Endothelial cell of umbilical vein (primary cell): Measurements from ENCODE around the gene SEMA6C. TPM values are rescaled to one million over a fixed set of nuclear protein-coding genes. Genes with fewer than 3 reads are reported as not detected.
"Not testable (repeated sequence)": the region's sequence is repeated elsewhere in the genome, so short reads cannot be mapped to it uniquely, and the experiment has no call there.

Experiments
- BruUV-seq: library from RNA; stranded (reverse); fragments of 400-500 nt; replicated peaks from 2 replicates; lab custom pipeline; 2021; lab: Mats Ljungman, UMichigan
- CTCF ChIA-PET: fragments of 300-600, 350-600 bp; sonication (Branson Sonifier 250); formaldehyde crosslinking; loops from one replicate; lab custom pipeline; 2021; ENCODE audit warnings: antibody characterized with exemption, inconsistent platforms; lab: Charles Lee
- POLR2A ChIA-PET: fragments of 300-600, 350-600 bp; sonication (Branson Sonifier 250); formaldehyde crosslinking; loops from one replicate; lab custom pipeline; 2021; ENCODE audit warnings: antibody characterized with exemption, inconsistent platforms; lab: Charles Lee
- DNase-seq: peaks from one replicate; pipeline ENCODE4 v3.0.0-alpha.2; 2011; ENCODE audit warnings: low read depth, low spot score
- FAIRE-seq: peaks from 2 replicates; lab custom pipeline; 2011; peaks lifted over from hg19 to GRCh38; lab: Jason Lieb, UNC
- H2AFZ ChIP-seq: 2 replicates; pipeline ENCODE4 v1.6.0; 2012; ENCODE audit warnings: low read depth, low read length, control low read depth, inconsistent platforms
- H3K27ac ChIP-seq: 2 replicates; pipeline ENCODE4 v1.5.1; 2011; ENCODE audit warnings: low read depth, mild to moderate bottlenecking, control low read depth, low read length, moderate library complexity; ENCODE audit not compliant: insufficient read depth
- H3K27me3 ChIP-seq, 2 experiments: 2 replicates each; pipeline versions ENCODE4 v1.6.0 to v1.6.1; 2011; ENCODE audit warnings: low read length in 2 of 2, mixed read lengths in 1 of 2; ENCODE audit not compliant: control insufficient read depth in 2 of 2, insufficient read depth in 2 of 2
- H3K36me3 ChIP-seq, 2 experiments: 2 replicates in 1 of 2; 3 replicates in 1 of 2; pipeline ENCODE4 v1.5.1; 2011; ENCODE audit warnings: low read length in 2 of 2, mild to moderate bottlenecking in 1 of 2, moderate library complexity in 1 of 2; ENCODE audit not compliant: control insufficient read depth in 2 of 2, insufficient read depth in 2 of 2; ENCODE audit errors: extremely low read depth in 1 of 2
- H3K4me1 ChIP-seq: 3 replicates; pipeline ENCODE4 v1.5.1; 2011; ENCODE audit warnings: mild to moderate bottlenecking, low read length; ENCODE audit not compliant: control insufficient read depth, insufficient read depth; ENCODE audit errors: extremely low read depth
- H3K4me2 ChIP-seq: 2 replicates; pipeline ENCODE4 v1.6.1; 2011; ENCODE audit warnings: low read length, control low read depth, mixed read lengths; ENCODE audit not compliant: insufficient read depth
- H3K4me3 ChIP-seq, 3 experiments: fragments of 200-600 bp in 1 of 3; sonication (generic), shearing (Covaris generic) in 1 of 3; replicated peaks in 1 of 3; 2 replicates each; pipeline ENCODE4 v1.5.1; 2011 to 2016; ENCODE audit warnings: control low read depth in 3 of 3, low read length in 3 of 3, mild to moderate bottlenecking in 2 of 3, inconsistent platforms in 1 of 3, low read depth in 1 of 3, moderate library complexity in 1 of 3; ENCODE audit not compliant: insufficient read depth in 1 of 3
- H3K79me2 ChIP-seq: 2 replicates; pipeline ENCODE4 v1.6.0; 2012; ENCODE audit warnings: low read length, inconsistent platforms; ENCODE audit not compliant: control insufficient read depth, insufficient read depth
- H3K9ac ChIP-seq: replicated peaks from 2 replicates; pipeline ENCODE3; 2011; ENCODE audit warnings: low read length, control low read depth; ENCODE audit not compliant: insufficient read depth; ENCODE audit errors: extremely low read depth
- H3K9me1 ChIP-seq: replicated peaks from 3 replicates; pipeline ENCODE4 v1.6.0; 2011; ENCODE audit warnings: mild to moderate bottlenecking, low read length; ENCODE audit not compliant: control insufficient read depth, insufficient read depth; ENCODE audit errors: extremely low read depth
- H3K9me3 ChIP-seq: replicated peaks from 2 replicates; pipeline ENCODE4 v1.5.1; 2012; ENCODE audit warnings: low read length, inconsistent platforms; ENCODE audit not compliant: control insufficient read depth, insufficient read depth
- H4K20me1 ChIP-seq: replicated peaks from 2 replicates; pipeline ENCODE3; 2011; ENCODE audit warnings: mild to moderate bottlenecking, low read length; ENCODE audit not compliant: control insufficient read depth, insufficient read depth; ENCODE audit errors: extremely low read depth
- EZH2 ChIP-seq: IDR thresholded peaks from 2 replicates; pipeline ENCODE4 v1.6.1; 2012; ENCODE audit warnings: borderline replicate concordance, low read depth, mild to moderate bottlenecking, moderate library complexity, low read length, inconsistent platforms; ENCODE audit not compliant: severe bottlenecking
- GATA2 ChIP-seq: IDR thresholded peaks from 2 replicates; pipeline ENCODE4 v1.7.0; 2011; ENCODE audit warnings: low read depth, mild to moderate bottlenecking, moderate library complexity, mixed read lengths, low read length; ENCODE audit not compliant: insufficient read length, insufficient read depth
- JUN ChIP-seq: IDR thresholded peaks from 2 replicates; pipeline ENCODE4 v1.6.1; 2011; ENCODE audit warnings: borderline replicate concordance, low read depth; ENCODE audit not compliant: insufficient read length, insufficient read depth
- MYC ChIP-seq: IDR thresholded peaks from one replicate; pipeline ENCODE4 v1.6.1; 2011; ENCODE audit warnings: mild to moderate bottlenecking, low read depth, low read length
- POLR2A ChIP-seq: IDR thresholded peaks from 2 replicates; pipeline ENCODE4 v1.6.1; 2012; ENCODE audit warnings: low read depth, mild to moderate bottlenecking, control low read depth, low read length
- POLR2AphosphoS5 ChIP-seq: IDR thresholded peaks from 2 replicates; pipeline ENCODE4 v1.6.1; 2012; ENCODE audit warnings: low read depth, mild to moderate bottlenecking, control low read depth, low read length, moderate library complexity; ENCODE audit not compliant: insufficient read depth
- dilution Hi-C: fragments of 300-500 bp; cut with MboI; formaldehyde crosslinking; loops from one replicate; pipeline ENCODE4 v1.15.0; 2019; ENCODE audit warnings: low sequenced_read_pairs; ENCODE audit not compliant: extremely low pct_ligation_motif_present
- intact Hi-C: fragments of 100-400 bp; cut with micrococcal nuclease; formaldehyde crosslinking; loops from one replicate; pipeline ENCODE4 v1.10.0; 2022
- polyA plus RNA-seq, 4 experiments: library from polyadenylated mRNA; depleted of rRNA in 3 of 4; stranded (reverse) in 3 of 4; unstranded in 1 of 4; fragments of >200 nt; gene quantifications; 2 replicates each; pipeline versions ENCODE4 v1.2.1 to v1.2.3, GENCODE V29; 2011 to 2012; ENCODE audit warnings: missing spikeins in 1 of 4
- total RNA-seq: library from RNA; stranded (reverse); gene quantifications from 2 replicates; pipeline ENCODE4 v1.2.3, GENCODE V29; 2021
- TF ChIP-seq, protein P1 (sequence below): IDR thresholded peaks from 2 replicates; pipeline ENCODE4 v1.6.1; 2011; ENCODE audit not compliant: insufficient read depth, insufficient read length
- TF ChIP-seq, protein P2 (sequence below), 2 donors: IDR thresholded peaks; 1 replicate in 1 of 2; 2 replicates in 1 of 2; pipeline ENCODE4 v1.5.1; 2011; ENCODE audit warnings: low read length in 2 of 2, mild to moderate bottlenecking in 2 of 2, moderate library complexity in 2 of 2, control low read depth in 1 of 2, inconsistent platforms in 1 of 2, low read depth in 1 of 2; ENCODE audit not compliant: insufficient read depth in 1 of 2; ENCODE audit errors: extremely low read depth in 1 of 2

SEMA6C gene
- total and polyA plus RNA-seq, 2 donors (not counting 3 experiments of a cell fraction or from before 2014, with no cell fraction given): 53.0 to 71.9 TPM

DNA sequence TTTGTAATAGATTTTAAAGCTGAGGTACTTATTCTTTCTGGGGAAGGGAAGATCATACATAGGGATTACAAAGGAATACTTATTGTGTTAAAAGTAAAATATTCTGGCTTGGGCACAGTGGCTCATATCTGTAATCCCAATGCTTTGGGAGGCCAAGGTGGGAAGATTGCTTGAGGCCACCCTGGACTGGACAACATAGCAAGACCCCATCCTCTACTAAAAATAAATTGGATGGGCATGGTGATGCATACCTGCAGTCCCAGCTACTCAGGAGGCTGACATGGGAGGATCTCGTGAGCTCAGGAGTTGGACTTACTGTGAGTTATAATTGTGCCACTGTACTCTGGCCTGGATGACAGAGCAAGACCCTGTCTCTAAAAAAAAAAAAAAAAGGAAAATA, 48.3 kb downstream of the SEMA6C start:
- no peaks in the 10 kb centered on the region for H3K9me1 ChIP-seq
- no peaks in the 10 kb centered on the region for H3K4me1 ChIP-seq
- DNase-seq: no peak
- no peaks in the 10 kb centered on the region for H4K20me1 ChIP-seq
- no TSS peak for BruUV-seq
- H3K27ac ChIP-seq: no peak overlapping the region
- no peaks in the 10 kb centered on the region for H3K36me3 ChIP-seq
- ChIA-PET CTCF (interaction anchor here (0.8 to 12.7 kb wide), 6 partner anchors 14 to 153 kb away, joined by 3 to 623 read pairs (median 28); partner anchors contain the start of gene TNFAIP8L2), POLR2A (interaction anchor here (1.2 kb wide), 1 partner anchor 157 kb away, joined by 3 read pairs; the partner anchor contains the start of gene PSMD4)
- no peak overlapping the region for H3K4me2 ChIP-seq
- no peak overlapping the region for H3K9ac ChIP-seq
- H3K79me2 ChIP-seq: no peaks in the 10 kb centered on the region
- no peak overlapping the region for H2AFZ ChIP-seq
- no peaks in the 10 kb centered on the region for H3K9me3 ChIP-seq
- dilution Hi-C loops (no loop called here), intact Hi-C loops (no loop called here)
- TF ChIP-seq, protein P1, sequence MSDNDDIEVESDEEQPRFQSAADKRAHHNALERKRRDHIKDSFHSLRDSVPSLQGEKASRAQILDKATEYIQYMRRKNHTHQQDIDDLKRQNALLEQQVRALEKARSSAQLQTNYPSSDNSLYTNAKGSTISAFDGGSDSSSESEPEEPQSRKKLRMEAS: no peak
- TF ChIP-seq GATA2: no peak
- TF ChIP-seq JUN: no peak
- no peak for TF ChIP-seq EZH2
- TF ChIP-seq, protein P2, sequence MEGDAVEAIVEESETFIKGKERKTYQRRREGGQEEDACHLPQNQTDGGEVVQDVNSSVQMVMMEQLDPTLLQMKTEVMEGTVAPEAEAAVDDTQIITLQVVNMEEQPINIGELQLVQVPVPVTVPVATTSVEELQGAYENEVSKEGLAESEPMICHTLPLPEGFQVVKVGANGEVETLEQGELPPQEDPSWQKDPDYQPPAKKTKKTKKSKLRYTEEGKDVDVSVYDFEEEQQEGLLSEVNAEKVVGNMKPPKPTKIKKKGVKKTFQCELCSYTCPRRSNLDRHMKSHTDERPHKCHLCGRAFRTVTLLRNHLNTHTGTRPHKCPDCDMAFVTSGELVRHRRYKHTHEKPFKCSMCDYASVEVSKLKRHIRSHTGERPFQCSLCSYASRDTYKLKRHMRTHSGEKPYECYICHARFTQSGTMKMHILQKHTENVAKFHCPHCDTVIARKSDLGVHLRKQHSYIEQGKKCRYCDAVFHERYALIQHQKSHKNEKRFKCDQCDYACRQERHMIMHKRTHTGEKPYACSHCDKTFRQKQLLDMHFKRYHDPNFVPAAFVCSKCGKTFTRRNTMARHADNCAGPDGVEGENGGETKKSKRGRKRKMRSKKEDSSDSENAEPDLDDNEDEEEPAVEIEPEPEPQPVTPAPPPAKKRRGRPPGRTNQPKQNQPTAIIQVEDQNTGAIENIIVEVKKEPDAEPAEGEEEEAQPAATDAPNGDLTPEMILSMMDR (IDR thresholded peaks at IDR 0.05; ENCODE audit: extremely low read depth in 1 of 2, insufficient read depth in 1 of 2, low read depth in 1 of 2, low read length in 2 of 2): no peak
- TF ChIP-seq POLR2A: no peak
- TF ChIP-seq MYC: no peak
- TF ChIP-seq POLR2AphosphoS5: no peak
- FAIRE-seq: peak; percentile 26
- H3K27me3 ChIP-seq: no peaks in the 10 kb centered on the region
- H3K4me3 ChIP-seq: no peak overlapping the region

DNA sequence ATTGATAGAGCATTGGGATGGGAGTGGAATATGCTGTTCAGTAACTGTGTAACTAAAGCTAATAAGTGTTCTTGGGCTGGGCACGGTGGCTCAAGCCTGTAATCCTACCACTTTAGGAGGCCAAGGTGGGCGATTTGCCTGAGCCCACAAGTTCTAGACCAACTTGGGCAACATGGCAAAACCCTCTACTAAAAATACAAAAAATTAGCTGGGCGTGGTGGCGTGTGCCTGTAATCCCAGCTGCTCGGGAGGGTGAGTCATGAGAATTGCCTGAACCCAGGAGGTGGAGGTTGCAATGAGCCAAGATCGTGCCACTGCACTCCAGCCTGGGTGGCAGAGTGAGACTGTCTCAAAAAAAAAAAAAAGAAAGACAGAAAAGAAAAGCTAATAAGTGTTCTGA, 49.0 kb downstream of the SEMA6C start:
- ChIA-PET CTCF (interaction anchor here (0.8 to 12.7 kb wide), 4 partner anchors 13 to 141 kb away, joined by 3 to 623 read pairs (median 3); partner anchors contain the start of gene TNFAIP8L2), POLR2A (interaction anchor here (1.2 kb wide), 1 partner anchor 157 kb away, joined by 3 read pairs; the partner anchor contains the start of gene PSMD4)
- BruUV-seq, H3K79me2 ChIP-seq, H3K27me3 ChIP-seq, H2AFZ ChIP-seq, DNase-seq, dilution Hi-C loops, H3K4me1 ChIP-seq, H3K27ac ChIP-seq, H3K9ac ChIP-seq, H3K36me3 ChIP-seq, H3K9me1 ChIP-seq, H4K20me1 ChIP-seq, intact Hi-C loops, H3K9me3 ChIP-seq, FAIRE-seq, H3K4me3 ChIP-seq, H3K4me2 ChIP-seq: not testable (repeated sequence)
